Measurements from ENCODE around the gene PRRX2.
"Not testable (repeated sequence)": the region's sequence is repeated elsewhere in the genome, so short reads cannot be mapped to it uniquely, and the experiment has no call there.

The PRRX2 gene

DNA sequence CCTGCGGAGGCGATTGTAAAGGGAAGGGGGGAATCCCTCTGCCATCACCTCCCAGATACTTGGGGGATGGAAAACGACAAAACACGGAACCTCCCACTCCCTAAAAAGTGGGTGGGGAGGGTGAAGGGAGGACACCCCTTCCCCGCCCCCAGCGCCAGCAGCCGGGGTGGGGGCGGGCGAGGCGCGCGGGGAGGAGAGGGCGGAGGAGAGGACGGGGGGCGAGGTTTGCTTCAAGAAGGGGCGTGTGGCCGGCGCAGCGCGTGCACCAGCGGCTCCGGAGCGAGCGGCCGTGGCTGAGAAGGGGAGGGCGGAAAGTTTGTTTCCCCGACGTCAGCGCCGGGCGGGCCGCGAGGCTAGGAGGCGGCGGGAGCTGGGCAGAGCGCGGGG, at the start of gene PRRX2:
Gene PRRX2, plus strand, starts transcription at position 259 of the 387 bp plus-strand sequence. CDS start 221 bp downstream, outside the sequence.
- no peak for DNase-seq (ENCODE audit: low read depth)

DNA sequence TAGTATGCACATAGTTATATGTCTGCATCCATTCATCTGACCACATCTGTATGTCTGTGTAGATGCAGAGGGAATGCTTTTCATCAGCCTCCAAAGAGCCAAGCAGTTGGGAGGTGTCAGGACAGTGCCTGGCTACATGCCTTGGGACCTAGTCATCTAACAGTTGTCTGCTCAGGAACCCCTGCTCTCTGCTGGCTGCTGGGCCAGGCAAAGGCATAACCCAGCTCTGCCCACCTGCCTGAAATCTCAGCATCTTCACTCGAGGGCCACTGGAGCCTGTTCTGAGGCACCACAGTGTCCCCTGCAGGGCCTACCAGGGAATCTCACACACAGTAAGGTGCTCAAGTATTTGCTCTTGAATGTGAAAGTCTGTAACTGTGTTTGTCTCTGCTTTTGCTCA, 48.3 kb upstream of the PRRX2 start:
- DNase-seq (ENCODE audit: low read depth) = peak; percentile 30

DNA sequence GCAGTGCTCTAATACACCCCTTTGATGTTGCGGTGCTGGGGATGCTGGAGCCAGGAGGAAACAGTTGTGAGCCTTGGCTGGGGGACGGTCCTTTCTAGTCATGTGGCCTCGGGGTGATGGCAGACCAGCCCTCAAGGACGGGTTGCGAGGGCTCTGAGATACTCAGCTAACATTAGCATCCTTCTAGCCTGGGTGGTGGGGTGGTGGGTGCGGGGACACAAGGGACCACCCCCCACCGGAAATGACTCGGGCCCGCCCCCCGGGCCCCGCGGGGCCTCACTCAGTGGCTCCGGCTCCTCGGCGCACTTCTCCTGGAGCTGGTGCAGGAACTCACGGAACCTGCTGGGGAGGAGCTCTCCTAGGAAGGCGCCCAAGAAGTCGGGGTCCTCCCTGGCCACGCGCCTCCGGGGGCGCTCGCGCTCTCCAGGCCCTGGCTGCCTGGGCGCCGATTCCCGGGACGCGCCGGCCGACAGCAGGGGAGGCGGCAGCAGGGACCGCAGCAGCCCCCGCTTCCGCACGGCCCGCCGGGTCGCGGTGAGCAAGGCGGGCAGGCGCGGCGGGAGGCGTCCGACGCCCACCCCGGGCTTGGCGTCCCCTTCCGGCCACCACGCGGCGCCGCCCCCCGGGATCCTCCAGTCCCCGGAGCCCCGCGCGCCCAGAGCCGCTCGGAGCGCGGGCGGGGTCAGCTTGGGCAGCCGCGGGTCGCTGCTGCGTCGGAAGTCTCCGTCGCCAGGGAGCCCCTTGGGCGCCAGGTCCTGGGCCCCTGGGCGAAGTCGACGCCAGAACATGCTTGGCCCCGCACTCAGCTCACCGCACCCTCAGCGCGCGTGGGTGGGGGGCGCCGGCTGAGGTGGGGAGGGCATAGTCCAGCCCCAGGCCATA, 45.4 kb upstream of the PRRX2 start:
- no peak for DNase-seq (ENCODE audit: low read depth)

- no peak for DNase-seq (ENCODE audit: low read depth)
Observed at GRCh38 chr9:129620669-129621295, 44.7 kb upstream of the PRRX2 start, which contains the start of gene C9orf50. Gene C9orf50, minus strand, starts transcription at chr9:129621101. Its CDS starts 527 bp downstream, at chr9:129620574.

DNA sequence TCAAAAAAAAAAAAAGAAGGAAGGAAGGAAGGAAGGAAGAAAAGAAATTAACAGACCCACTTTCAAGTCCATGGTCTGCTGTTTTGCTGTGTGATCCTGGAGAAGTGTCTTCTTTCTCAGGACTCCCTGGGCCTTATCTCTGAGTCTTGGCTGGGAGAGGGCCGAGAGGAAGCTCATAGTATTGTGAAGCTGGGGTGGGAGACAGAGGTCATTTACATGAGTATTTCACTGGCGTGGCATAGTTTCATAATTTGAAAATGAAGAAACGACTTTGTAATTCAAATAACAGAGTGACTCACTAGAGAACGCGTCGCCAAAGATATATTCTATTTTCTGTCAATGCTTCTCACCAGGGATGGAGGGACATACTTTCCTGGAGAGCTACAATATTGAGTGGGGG, 42.1 kb upstream of the PRRX2 start:
- DNase-seq (ENCODE audit: low read depth) = no peak

DNA sequence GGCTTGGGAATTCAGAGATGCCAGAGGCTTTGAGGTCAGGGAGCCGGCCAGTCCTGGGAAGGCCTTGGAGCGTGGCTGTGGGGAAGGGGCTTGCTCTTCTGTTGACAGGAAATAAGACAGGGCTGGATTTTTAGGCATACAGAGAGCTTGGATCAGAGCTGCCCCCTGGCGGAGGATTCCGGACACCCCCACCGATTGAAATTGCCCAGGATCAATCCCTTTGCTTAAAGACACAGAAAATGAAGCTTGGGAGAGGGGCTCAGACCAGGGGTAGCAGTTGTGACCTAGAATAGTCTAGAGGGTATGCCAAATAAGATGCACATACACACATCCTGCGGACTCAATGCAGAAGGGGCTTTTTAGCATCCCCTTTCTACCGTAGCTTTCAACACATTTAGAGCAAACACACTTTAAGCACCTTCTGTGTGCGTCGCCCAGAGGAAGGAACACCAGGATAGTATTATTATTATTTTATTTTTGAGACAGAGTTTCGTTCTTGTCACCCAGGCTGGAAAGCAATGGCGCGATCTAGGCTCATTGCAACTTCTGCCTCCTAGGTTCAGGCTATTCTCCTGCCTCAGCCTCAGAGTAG, 41.2 kb upstream of the PRRX2 start:
- no peak for DNase-seq (ENCODE audit: low read depth)

GRCh38 chr9:129624947-129625346, 40.5 kb upstream of the PRRX2 start:
- no peak for DNase-seq (ENCODE audit: low read depth)

GRCh38 chr9:129626079-129626624, 39.3 kb upstream of the PRRX2 start, which contains the start of gene NTMT1:
Gene NTMT1, plus strand, starts transcription at chr9:129626163. Its CDS starts 6,541 bp downstream, at chr9:129632704.
- DNase-seq (ENCODE audit: low read depth) = no peak

- DNase-seq (ENCODE audit: low read depth) = peak; percentile 49
Observed at GRCh38 chr9:129626625-129627284, 38.7 kb upstream of the PRRX2 start.

GRCh38 chr9:129627556-129628440, 37.6 kb upstream of the PRRX2 start:
- no peak for DNase-seq (ENCODE audit: low read depth)

- DNase-seq (ENCODE audit: low read depth) = no peak
Observed at GRCh38 chr9:129628709-129629108, 36.7 kb upstream of the PRRX2 start.

- no peak for DNase-seq (ENCODE audit: low read depth)
Observed at GRCh38 chr9:129629251-129629820, 36.1 kb upstream of the PRRX2 start.

DNA sequence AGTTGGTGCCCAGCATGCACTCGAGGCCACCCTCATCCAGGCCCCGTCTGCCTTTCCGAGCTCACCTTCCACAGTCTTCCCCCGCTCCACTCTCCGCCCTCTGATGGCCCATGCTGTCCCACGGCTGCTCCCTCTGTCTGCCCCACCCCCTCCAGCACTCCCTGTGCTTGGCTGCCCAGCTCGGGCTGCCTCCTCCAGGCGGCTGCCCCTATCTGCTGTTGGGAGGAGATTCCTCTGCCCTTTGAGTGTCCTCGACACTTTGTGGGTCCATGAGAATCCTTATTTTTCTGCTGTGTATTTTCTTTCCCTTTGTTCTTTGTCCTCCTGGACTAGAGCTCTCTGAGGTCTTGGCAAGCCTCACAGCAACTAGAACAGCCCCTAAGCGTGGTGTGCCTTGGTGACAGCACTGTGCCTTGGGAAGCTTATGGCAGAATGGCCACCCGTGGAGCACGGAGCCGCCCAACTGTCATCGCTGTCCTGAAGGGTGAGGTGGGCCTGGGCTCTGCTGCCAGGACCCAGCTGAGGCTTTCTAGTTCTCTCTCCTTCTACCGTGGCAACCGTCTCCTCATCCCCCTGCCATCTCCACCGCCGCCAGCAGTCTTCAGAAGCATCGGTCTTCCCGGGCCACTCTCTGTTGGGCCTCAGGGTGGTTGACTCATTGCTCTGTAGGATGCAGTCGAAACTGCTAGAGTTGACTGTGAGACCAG, 34.3 kb upstream of the PRRX2 start:
- DNase-seq (ENCODE audit: low read depth) = no peak

- no peak for DNase-seq (ENCODE audit: low read depth)
Observed at GRCh38 chr9:129631674-129632129, 33.7 kb upstream of the PRRX2 start.

GRCh38 chr9:129632460-129632859, 33.0 kb upstream of the PRRX2 start:
- no peak for DNase-seq (ENCODE audit: low read depth)

GRCh38 chr9:129633207-129633606, 32.2 kb upstream of the PRRX2 start:
- no peak for DNase-seq (ENCODE audit: low read depth)

DNA sequence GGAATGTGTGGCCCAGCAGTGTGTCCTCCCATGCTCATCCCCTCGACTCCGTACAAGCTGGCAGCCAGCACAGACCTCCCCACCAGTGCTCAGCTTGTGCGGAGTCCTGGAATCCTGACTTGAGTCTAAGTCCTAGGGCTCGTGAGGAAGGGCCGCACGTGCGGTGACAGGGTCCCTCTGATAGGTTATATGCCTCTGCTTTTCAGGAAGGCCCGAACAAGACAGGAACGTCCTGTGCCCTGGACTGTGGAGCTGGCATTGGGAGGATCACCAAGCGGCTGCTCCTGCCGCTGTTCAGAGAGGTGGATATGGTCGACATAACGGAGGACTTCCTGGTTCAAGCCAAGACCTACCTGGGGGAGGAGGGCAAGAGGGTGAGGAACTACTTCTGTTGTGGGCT, 31.6 kb upstream of the PRRX2 start:
- no peak for DNase-seq (ENCODE audit: low read depth)

GRCh38 chr9:129635099-129636065, 30.1 kb upstream of the PRRX2 start:
- no peak for DNase-seq (ENCODE audit: low read depth)

- not testable (repeated sequence) for DNase-seq (ENCODE audit: low read depth)
Observed at GRCh38 chr9:129636343-129636742, 29.1 kb upstream of the PRRX2 start.

Measured in GM04503 (cell line).